ENCODE results near the gene FYB1. TPM values are rescaled to one million over a fixed set of nuclear protein-coding genes. Genes with fewer than 3 reads are reported as not detected.

Gene FYB1
- total and polyA plus RNA-seq, 2 of the 8 experiments (the other 6 are each of a cell fraction or from before 2014, with no cell fraction given) = not detected

GRCh38 chr5:39080597-39081204, 138.7 kb downstream of the FYB1 start:
- Histone ChIP-seq H2AK5ac (ENCODE audit: low read depth, low read length) (no peak overlapping the region), H2BK120ac (replicated peaks; ENCODE audit: low read depth, low read length) (no peak overlapping the region), H3K79me1 (ENCODE audit: low read depth, low read length) (no peaks in the 10 kb centered on the region), H3K4me1 (replicated peaks in 1 of 4; ENCODE audit: control insufficient read depth in 3 of 4, insufficient read depth in 4 of 4, low read length in 3 of 4) (no peaks in the 10 kb centered on the region), H3K18ac (ENCODE audit: extremely low read depth, low read length) (no peak overlapping the region), H3K23ac (ENCODE audit: insufficient read length) (no peak overlapping the region), H3K4me2 (ENCODE audit: insufficient read depth in 1 of 2, low read depth in 2 of 2, low read length in 2 of 2) (no peak overlapping the region), H2BK12ac (ENCODE audit: low read depth, low read length) (no peak overlapping the region), H3K36me3 (ENCODE audit: control insufficient read depth in 2 of 4, insufficient read depth in 4 of 4, low read length in 3 of 4) (no peaks in the 10 kb centered on the region), H3K27me3 (replicated peaks in 1 of 4; ENCODE audit: control insufficient read depth in 3 of 4, extremely low read depth in 1 of 4, insufficient read depth in 3 of 4, low read length in 3 of 4) (no peaks in the 10 kb centered on the region), H3K23me2 (ENCODE audit: low read depth, low read length) (no peaks in the 10 kb centered on the region), H3K79me2 (ENCODE audit: control insufficient read depth in 1 of 2, insufficient read depth in 2 of 2, low read length in 2 of 2) (no peaks in the 10 kb centered on the region), H2BK5ac (ENCODE audit: low read depth, low read length) (no peak overlapping the region), H4K8ac (ENCODE audit: extremely low read depth, insufficient read depth, low read length) (no peak overlapping the region), H3K14ac (ENCODE audit: insufficient read length) (no peak overlapping the region), H2BK20ac (ENCODE audit: low read length) (no peak overlapping the region), H2BK15ac (ENCODE audit: low read length) (no peak overlapping the region), H4K5ac (ENCODE audit: insufficient read length, low read depth, low read length) (no peak overlapping the region), H3K27ac (ENCODE audit: low read depth, low read length) (no peak overlapping the region), H4K20me1 (replicated peaks in 1 of 2; ENCODE audit: control insufficient read depth in 1 of 2, insufficient read depth in 2 of 2, low read length in 2 of 2) (no peaks in the 10 kb centered on the region), H3K4ac (replicated peaks; ENCODE audit: insufficient read length, low read depth, low read length) (no peak overlapping the region), H4K91ac (replicated peaks; ENCODE audit: insufficient read length, low read length) (no peak overlapping the region), H2AFZ (ENCODE audit: low read length) (no peak overlapping the region), H3K9ac (replicated peaks in 1 of 4; ENCODE audit: extremely low read depth in 1 of 4, low read depth in 3 of 4, low read length in 3 of 4) (no peak overlapping the region), H3K9me3 (ENCODE audit: insufficient read depth in 2 of 2, low read depth in 1 of 2, low read length in 1 of 2) (no peaks in the 10 kb centered on the region), H3K56ac (replicated peaks; ENCODE audit: insufficient read length, low read depth, low read length) (no peak overlapping the region), H3K4me3 (ENCODE audit: extremely low read depth in 1 of 4, insufficient read depth in 2 of 4, low read depth in 3 of 4, low read length in 4 of 4) (no peak overlapping the region)
- 24% methylated on average over 3 of the region's 3 CpGs; no CpG with 5 or more reads in 1 of the 2 experiments for WGBS, 2 experiments (ENCODE audit: extremely low coverage in 1 of 2, insufficient coverage in 1 of 2, insufficient read length in 1 of 2, insufficient replicate concordance in 2 of 2, low coverage in 1 of 2, low lambda C conversion rate in 2 of 2, missing lambda C conversion rate in 1 of 2)
- ChIA-PET POLR2A (ENCODE audit: partially characterized antibody) (no interaction called here), CTCF (ENCODE audit: partially characterized antibody) (interaction anchor here (0.6 to 4.4 kb wide), 52 partner anchors 9 to 639 kb away, joined by 3 to 40 read pairs (median 4); no protein-coding TSS in a partner anchor)
- DNase-seq (ENCODE audit: low read depth in 1 of 2, low spot score in 2 of 2) (no peak), FAIRE-seq (peak; percentile 91)
- TF ChIP-seq NANOG (IDR thresholded peaks at IDR 0.05; ENCODE audit: insufficient read depth, low read depth, low read length, poor library complexity, severe bottlenecking) = no peak
- TF ChIP-seq EZH2 (IDR thresholded peaks at IDR 0.05; ENCODE audit: low read depth, low read length, severe bottlenecking) = no peak
- TF ChIP-seq CTCF (IDR thresholded peaks at IDR 0.05; ENCODE audit: control extremely low read depth in 1 of 3, insufficient read depth in 1 of 3, low read depth in 1 of 3, low read length in 3 of 3) = peak; percentile 50 to 85 (median 75)
- TF ChIP-seq RAD21 (IDR thresholded peaks at IDR 0.05 in 1 of 2, conservative IDR thresholded peaks at IDR 0.05 in 1 of 2; ENCODE audit: low read depth in 2 of 2, low read length in 2 of 2) = peak; percentile 77 to 85
- peak; percentile 45; the same call in 1 of the 2 replicates for TF ChIP-seq CEBPB (IDR thresholded peaks at IDR 0.05; ENCODE audit: low read depth, low read length)

Data from H1 (cell line).